HEK293 (cell line): ENCODE results near the gene TMEM60.

ENCODE experiments used
- CTCF ChIP-seq: fragments of 450-650 bp; formaldehyde crosslinking; IDR thresholded peaks from 2 replicates; pipeline ENCODE4 v1.5.1; 2016; ENCODE audit warnings: missing biosample characterization, missing genetic modification characterization
- PRDM1 ChIP-seq: fragments of 450-650 bp; formaldehyde crosslinking; IDR thresholded peaks from 2 replicates; pipeline ENCODE4; 2016; ENCODE audit warnings: missing biosample characterization, missing genetic modification characterization
- SCRT1 ChIP-seq: fragments of 450-650 bp; formaldehyde crosslinking; IDR thresholded peaks from 2 replicates; pipeline ENCODE4 v1.5.1; 2016; ENCODE audit warnings: missing biosample characterization, missing genetic modification characterization, borderline replicate concordance
- ZBTB20 ChIP-seq: fragments of 450-650 bp; formaldehyde crosslinking; IDR thresholded peaks from 2 replicates; pipeline ENCODE4 v1.5.1; 2016; ENCODE audit warnings: missing biosample characterization, missing genetic modification characterization
- ZNF140 ChIP-seq: fragments of 450-650 bp; formaldehyde crosslinking; IDR thresholded peaks from 2 replicates; pipeline ENCODE4 v1.5.1; 2016; ENCODE audit warnings: missing biosample characterization, missing genetic modification characterization
- ZNF302 ChIP-seq: fragments of 450-650 bp; formaldehyde crosslinking; IDR thresholded peaks from 2 replicates; pipeline ENCODE4 v1.5.1; 2016; ENCODE audit warnings: missing biosample characterization, missing genetic modification characterization, low read depth
- ZNF423 ChIP-seq: fragments of 450-650 bp; formaldehyde crosslinking; IDR thresholded peaks from 2 replicates; pipeline ENCODE4 v1.5.1; 2016; ENCODE audit warnings: missing biosample characterization, missing genetic modification characterization
- ZNF768 ChIP-seq: fragments of 450-650 bp; formaldehyde crosslinking; IDR thresholded peaks from 2 replicates; pipeline ENCODE4 v1.5.1; 2018; ENCODE audit warnings: missing biosample characterization, mild to moderate bottlenecking, missing genetic modification characterization
- ZNF776 ChIP-seq: fragments of 450-650 bp; formaldehyde crosslinking; IDR thresholded peaks from 2 replicates; pipeline ENCODE4 v1.5.0; 2017; ENCODE audit warnings: missing biosample characterization, missing genetic modification characterization, borderline replicate concordance
- ZNF777 ChIP-seq: fragments of 450-650 bp; formaldehyde crosslinking; IDR thresholded peaks from 2 replicates; pipeline ENCODE4 v1.5.1; 2017; ENCODE audit warnings: missing biosample characterization, missing genetic modification characterization, borderline replicate concordance
- ZNF830 ChIP-seq: fragments of 450-650 bp; IDR thresholded peaks from 2 replicates; pipeline ENCODE4 v1.5.0; 2018; ENCODE audit warnings: missing biosample characterization, missing genetic modification characterization, low read depth, mild to moderate bottlenecking, moderate library complexity
- TF ChIP-seq, protein P1 (sequence below): fragments of 450-650 bp; formaldehyde crosslinking; IDR thresholded peaks from 2 replicates; pipeline ENCODE4 v1.5.1; 2016; ENCODE audit warnings: missing biosample characterization, missing genetic modification characterization

DNA sequence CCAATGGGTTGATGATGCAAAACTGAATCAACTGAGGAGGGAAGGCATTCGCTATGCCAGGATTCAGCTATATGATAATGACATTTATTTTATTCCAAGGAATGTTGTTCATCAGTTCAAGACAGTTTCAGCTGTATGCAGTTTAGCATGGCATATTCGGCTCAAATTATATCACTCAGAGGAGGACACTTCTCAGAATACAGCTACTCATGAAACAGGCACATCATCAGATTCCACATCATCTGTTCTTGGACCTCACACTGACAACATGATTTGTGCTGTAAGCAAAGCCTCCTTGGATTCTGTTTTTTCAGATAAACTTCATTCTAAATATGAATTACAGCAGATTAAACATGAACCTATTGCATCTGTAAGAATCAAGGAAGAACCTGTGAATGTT is 19.7 kb downstream of the TMEM60 start:
- TF ChIP-seq CTCF (tag by site-specific recombination) (no peak), ZNF830 (tag by site-specific recombination) (no peak), ZNF777 (tag by site-specific recombination) (no peak), SCRT1 (tag by site-specific recombination) (no peak), ZNF776 (tag by site-specific recombination) (no peak), ZNF140 (tag by site-specific recombination) (no peak), PRDM1 (tag by site-specific recombination) (no peak), ZBTB20 (tag by site-specific recombination) (no peak), ZNF302 (tag by site-specific recombination) (no peak), ZNF768 (no peak), ZNF423 (tag by site-specific recombination) (no peak)
- TF ChIP-seq, protein P1, sequence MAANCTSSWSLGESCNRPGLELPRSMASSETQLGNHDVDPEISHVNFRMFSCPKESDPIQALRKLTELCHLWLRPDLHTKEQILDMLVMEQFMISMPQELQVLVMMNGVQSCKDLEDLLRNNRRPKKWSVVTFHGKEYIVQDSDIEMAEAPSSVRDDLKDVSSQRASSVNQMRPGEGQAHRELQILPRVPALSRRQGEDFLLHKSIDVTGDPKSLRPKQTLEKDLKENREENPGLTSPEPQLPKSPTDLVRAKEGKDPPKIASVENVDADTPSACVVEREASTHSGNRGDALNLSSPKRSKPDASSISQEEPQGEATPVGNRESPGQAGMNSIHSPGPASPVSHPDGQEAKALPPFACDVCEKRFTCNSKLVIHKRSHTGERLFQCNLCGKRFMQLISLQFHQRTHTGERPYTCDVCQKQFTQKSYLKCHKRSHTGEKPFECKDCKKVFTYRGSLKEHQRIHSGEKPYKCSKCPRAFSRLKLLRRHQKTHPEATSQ (tag by site-specific recombination): no peak
